Measurements from ENCODE around the gene KBTBD8. TPM values are rescaled to one million over a fixed set of nuclear protein-coding genes. Genes with fewer than 3 reads are reported as not detected.

Gene KBTBD8
- total and polyA plus RNA-seq, 2 of the 13 experiments (the other 11 are each of a cell fraction or from before 2014, with no cell fraction given): 1.1 to 7.6 TPM

DNA sequence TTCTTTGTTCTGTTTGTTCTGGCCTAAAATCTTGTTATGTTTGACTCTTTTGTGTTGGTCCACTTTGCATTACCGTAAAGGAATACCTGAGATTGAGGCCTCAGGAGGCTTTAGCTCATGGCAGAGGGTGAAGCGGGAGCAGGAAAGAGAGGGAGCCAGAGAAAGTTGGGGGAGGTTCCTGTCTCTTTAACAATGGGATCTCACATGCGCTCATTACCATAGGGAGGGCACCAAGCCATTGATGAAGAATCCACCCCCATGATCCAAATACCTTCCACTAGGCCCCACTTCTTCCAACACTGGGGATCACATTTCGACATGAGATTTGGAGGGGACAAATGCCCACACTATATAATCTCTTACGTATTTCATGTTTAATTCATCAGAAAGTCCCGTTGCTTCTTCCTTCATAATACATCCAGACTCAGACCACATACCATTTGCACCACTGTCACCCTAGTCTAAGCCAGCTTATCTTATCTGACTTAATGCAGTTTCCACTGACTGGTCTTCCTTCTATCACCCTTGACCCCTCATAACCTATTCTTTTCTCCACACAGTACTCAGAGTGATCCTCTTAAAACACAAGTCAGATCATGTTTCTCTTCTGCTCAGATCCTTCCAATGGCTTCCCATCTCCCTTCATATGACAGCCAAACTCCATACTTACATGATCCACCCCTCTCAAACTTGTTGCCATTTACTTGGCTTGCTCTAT, 13.5 kb downstream of the KBTBD8 start:
- intact Hi-C loops (cut with micrococcal nuclease; ENCODE audit: unreplicated experiment): no loop called here
- DNase-seq (ENCODE audit: low spot score): no peak
- Histone ChIP-seq H3K4me1 (ENCODE audit: insufficient read depth, low read length) (no peaks in the 10 kb centered on the region), H3K27ac (ENCODE audit: extremely low read length, insufficient read depth, low read length) (no peak overlapping the region), H3K4me3 (replicated peaks in 1 of 3; ENCODE audit: insufficient read depth in 1 of 3, low read depth in 2 of 3, low read length in 3 of 3) (no peak overlapping the region), H3K9me3 (ENCODE audit: low read length) (no peaks in the 10 kb centered on the region), H3K9ac (ENCODE audit: insufficient read depth, low read depth, low read length) (no peak overlapping the region), H2AFZ (ENCODE audit: low read length) (no peak overlapping the region), H3K36me3 (replicated peaks in 1 of 2; ENCODE audit: control insufficient read depth in 1 of 2, insufficient read depth in 2 of 2, low read length in 2 of 2) (peaks cover 0 to 4% of the 10 kb centered on the region in 2 experiments; a peak in 1 of 5 replicates), H3K4me2 (ENCODE audit: low read depth, low read length) (no peak overlapping the region), H3K27me3 (ENCODE audit: control insufficient read depth in 1 of 2, insufficient read depth in 2 of 2, low read length in 2 of 2) (no peaks in the 10 kb centered on the region), H4K20me1 (ENCODE audit: insufficient read depth, low read length) (no peaks in the 10 kb centered on the region), H3K79me2 (ENCODE audit: insufficient read depth, low read length) (no peaks in the 10 kb centered on the region)
- FAIRE-seq: no peak
- WGBS (ENCODE audit: low lambda C conversion rate): 90% methylated on average over 6 of the region's 6 CpGs
- in situ Hi-C loops (cut with HindIII; ENCODE audit: extremely low pct_ligation_motif_present, low pct_unique_long_range_greater_than_20kb): no loop called here
- TF ChIP-seq, protein P1, sequence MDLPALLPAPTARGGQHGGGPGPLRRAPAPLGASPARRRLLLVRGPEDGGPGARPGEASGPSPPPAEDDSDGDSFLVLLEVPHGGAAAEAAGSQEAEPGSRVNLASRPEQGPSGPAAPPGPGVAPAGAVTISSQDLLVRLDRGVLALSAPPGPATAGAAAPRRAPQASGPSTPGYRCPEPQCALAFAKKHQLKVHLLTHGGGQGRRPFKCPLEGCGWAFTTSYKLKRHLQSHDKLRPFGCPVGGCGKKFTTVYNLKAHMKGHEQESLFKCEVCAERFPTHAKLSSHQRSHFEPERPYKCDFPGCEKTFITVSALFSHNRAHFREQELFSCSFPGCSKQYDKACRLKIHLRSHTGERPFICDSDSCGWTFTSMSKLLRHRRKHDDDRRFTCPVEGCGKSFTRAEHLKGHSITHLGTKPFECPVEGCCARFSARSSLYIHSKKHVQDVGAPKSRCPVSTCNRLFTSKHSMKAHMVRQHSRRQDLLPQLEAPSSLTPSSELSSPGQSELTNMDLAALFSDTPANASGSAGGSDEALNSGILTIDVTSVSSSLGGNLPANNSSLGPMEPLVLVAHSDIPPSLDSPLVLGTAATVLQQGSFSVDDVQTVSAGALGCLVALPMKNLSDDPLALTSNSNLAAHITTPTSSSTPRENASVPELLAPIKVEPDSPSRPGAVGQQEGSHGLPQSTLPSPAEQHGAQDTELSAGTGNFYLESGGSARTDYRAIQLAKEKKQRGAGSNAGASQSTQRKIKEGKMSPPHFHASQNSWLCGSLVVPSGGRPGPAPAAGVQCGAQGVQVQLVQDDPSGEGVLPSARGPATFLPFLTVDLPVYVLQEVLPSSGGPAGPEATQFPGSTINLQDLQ (CRISPR knock-in tag; IDR thresholded peaks at IDR 0.05): no peak
- no peak for TF ChIP-seq HNRNPK (IDR thresholded peaks at IDR 0.05; ENCODE audit: low read depth, low read length, poor library complexity, severe bottlenecking)
- no peak for TF ChIP-seq SNRNP70 (IDR thresholded peaks at IDR 0.05; ENCODE audit: low read depth, low read length)
- no peak for TF ChIP-seq ZNF563 (CRISPR knock-in tag; IDR thresholded peaks at IDR 0.05)
- TF ChIP-seq THAP9 (CRISPR knock-in tag; IDR thresholded peaks at IDR 0.05; ENCODE audit: borderline replicate concordance): no peak
- TF ChIP-seq ZNF180 (CRISPR knock-in tag; IDR thresholded peaks at IDR 0.05; ENCODE audit: borderline replicate concordance, low read depth): no peak
- TF ChIP-seq ZNF124 (CRISPR knock-in tag; IDR thresholded peaks at IDR 0.05): no peak
- no peak for TF ChIP-seq MXI1 (IDR thresholded peaks at IDR 0.05; ENCODE audit: borderline replicate concordance, low read depth, low read length)
- no peak for TF ChIP-seq ASH2L (IDR thresholded peaks at IDR 0.05; ENCODE audit: insufficient read length, low read depth, low read length)
- BruUV-seq (replicated peaks): no TSS peak
- ATAC-seq: no peak
- POLR2A ChIA-PET: no interaction called here
- CTCF ChIA-PET (ENCODE audit: low intra/inter-chr PET ratio, low total read pairs): no interaction called here

Measured in HepG2 (cell line).